Measurements from ENCODE around the gene FHOD3.
"Not testable (repeated sequence)": the region's sequence is repeated elsewhere in the genome, so short reads cannot be mapped to it uniquely, and the experiment has no call there.

Gene FHOD3

GRCh38 chr18:36711813-36712444, 414.4 kb downstream of the FHOD3 start:
- Mint-ChIP-seq H3K27ac (no peak overlapping the region), H3K4me1 (ENCODE audit: low read depth) (no peaks in the 10 kb centered on the region), H3K9me3 (ENCODE audit: low read depth) (no peaks in the 10 kb centered on the region), H3K4me3 (no peak overlapping the region), H3K27me3 (peaks cover 4% of the 10 kb centered on the region), H3K36me3 (no peaks in the 10 kb centered on the region)

- Mint-ChIP-seq H3K9me3 (ENCODE audit: low read depth) (no peaks in the 10 kb centered on the region), H3K27me3 (no peaks in the 10 kb centered on the region), H3K27ac (no peak overlapping the region), H3K4me1 (ENCODE audit: low read depth) (no peaks in the 10 kb centered on the region), H3K4me3 (no peak overlapping the region), H3K36me3 (no peaks in the 10 kb centered on the region)
Observed at GRCh38 chr18:36714476-36714875, 417.0 kb downstream of the FHOD3 start.

- no peaks in the 10 kb centered on the region for H3K36me3 Mint-ChIP-seq
- no peaks in the 10 kb centered on the region for H3K27me3 Mint-ChIP-seq
- H3K9me3 Mint-ChIP-seq (ENCODE audit: low read depth) = no peaks in the 10 kb centered on the region
- no peaks in the 10 kb centered on the region for H3K4me1 Mint-ChIP-seq (ENCODE audit: low read depth)
- no peak overlapping the region for H3K4me3 Mint-ChIP-seq
- no peak overlapping the region for H3K27ac Mint-ChIP-seq
Observed at GRCh38 chr18:36717422-36718110, 420.1 kb downstream of the FHOD3 start.

DNA sequence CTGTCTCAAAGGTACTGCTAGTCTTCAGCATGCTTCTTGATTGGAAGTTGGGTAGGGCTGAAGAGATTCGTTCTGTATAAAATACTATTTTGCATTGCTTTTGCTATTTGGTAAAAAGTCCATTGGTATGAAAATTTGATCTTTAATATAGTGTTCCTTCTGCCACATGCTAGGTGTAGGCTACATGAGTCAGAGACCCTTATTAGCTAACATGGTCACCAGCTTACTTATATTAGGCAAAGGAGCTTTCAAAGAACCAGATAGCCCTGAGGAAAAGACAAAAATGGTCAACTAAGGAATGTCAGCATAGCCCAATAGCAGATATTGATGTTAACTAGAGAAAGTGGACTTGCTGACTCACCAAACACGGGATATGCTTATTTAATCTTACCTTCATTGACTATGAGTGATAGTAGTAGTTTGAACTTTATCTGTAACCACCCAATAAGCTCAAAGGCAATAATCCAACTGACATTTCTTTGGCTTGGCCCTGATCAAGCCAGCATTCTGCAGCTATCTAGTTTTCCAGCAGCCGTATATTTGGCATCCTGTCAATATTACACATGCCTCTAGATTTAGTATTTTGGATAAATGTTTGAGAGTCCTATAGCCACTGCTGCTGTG, 421.3 kb downstream of the FHOD3 start:
- H3K9me3 Mint-ChIP-seq (ENCODE audit: low read depth) = no peaks in the 10 kb centered on the region

DNA sequence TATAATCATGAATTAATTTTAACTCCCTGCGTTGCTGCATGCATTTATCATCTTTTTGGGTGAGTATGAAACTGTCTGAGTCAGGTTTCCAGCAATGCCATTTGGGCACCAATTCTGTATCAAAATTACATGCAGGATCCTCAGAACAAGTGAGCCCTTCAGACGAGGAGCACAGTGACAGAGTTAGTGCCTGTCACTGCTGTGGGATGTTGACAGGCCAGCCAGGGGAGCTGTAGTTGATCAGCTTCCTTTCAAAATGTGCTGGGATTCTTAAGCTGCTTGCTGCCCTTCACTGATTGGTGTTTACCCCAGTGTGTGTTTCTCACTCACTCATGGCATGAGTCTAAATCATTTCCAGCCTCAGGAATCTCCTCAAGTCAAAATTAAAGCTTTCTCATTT, 422.1 kb downstream of the FHOD3 start:
- no peak overlapping the region for H3K27ac Mint-ChIP-seq
- no peaks in the 10 kb centered on the region for H3K27me3 Mint-ChIP-seq
- no peak overlapping the region for H3K4me3 Mint-ChIP-seq
- H3K9me3 Mint-ChIP-seq (ENCODE audit: low read depth) = no peaks in the 10 kb centered on the region
- no peaks in the 10 kb centered on the region for H3K4me1 Mint-ChIP-seq (ENCODE audit: low read depth)
- H3K36me3 Mint-ChIP-seq = no peaks in the 10 kb centered on the region

More for the DNA sequence above, 421.3 kb downstream of the FHOD3 start:
- no peaks in the 10 kb centered on the region for H3K4me1 Mint-ChIP-seq (ENCODE audit: low read depth)
- no peaks in the 10 kb centered on the region for H3K27me3 Mint-ChIP-seq
- H3K27ac Mint-ChIP-seq = no peak overlapping the region
- H3K4me3 Mint-ChIP-seq = no peak overlapping the region
- H3K36me3 Mint-ChIP-seq = no peaks in the 10 kb centered on the region

DNA sequence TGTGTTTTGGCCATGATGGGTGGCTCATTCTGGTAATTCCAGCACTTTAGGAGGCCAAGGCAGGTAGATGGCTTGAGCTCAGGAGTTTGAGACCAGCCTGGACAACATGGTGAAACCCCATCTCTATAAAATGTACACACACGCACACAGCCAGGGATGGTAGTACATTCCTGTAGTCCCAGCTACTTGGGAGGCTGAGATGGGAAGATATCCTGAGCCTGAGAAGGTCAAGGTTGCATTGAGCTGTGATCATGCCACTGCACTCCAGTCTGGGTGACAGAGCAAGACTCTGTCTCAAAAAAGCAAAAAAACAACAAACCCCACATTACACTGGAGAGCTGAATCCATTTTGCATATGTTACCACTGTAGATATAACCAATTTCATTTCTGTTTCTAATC, 423.8 kb downstream of the FHOD3 start:
- not testable (repeated sequence) for H3K9me3 Mint-ChIP-seq (ENCODE audit: low read depth); H3K36me3 Mint-ChIP-seq; H3K27me3 Mint-ChIP-seq; H3K4me3 Mint-ChIP-seq; H3K27ac Mint-ChIP-seq; H3K4me1 Mint-ChIP-seq (ENCODE audit: low read depth)

- Mint-ChIP-seq H3K4me1 (ENCODE audit: low read depth) (no peaks in the 10 kb centered on the region), H3K27me3 (no peaks in the 10 kb centered on the region), H3K4me3 (no peak overlapping the region), H3K9me3 (ENCODE audit: low read depth) (no peaks in the 10 kb centered on the region), H3K36me3 (no peaks in the 10 kb centered on the region), H3K27ac (no peak overlapping the region)
Observed at GRCh38 chr18:36724169-36724568, 426.7 kb downstream of the FHOD3 start.

DNA sequence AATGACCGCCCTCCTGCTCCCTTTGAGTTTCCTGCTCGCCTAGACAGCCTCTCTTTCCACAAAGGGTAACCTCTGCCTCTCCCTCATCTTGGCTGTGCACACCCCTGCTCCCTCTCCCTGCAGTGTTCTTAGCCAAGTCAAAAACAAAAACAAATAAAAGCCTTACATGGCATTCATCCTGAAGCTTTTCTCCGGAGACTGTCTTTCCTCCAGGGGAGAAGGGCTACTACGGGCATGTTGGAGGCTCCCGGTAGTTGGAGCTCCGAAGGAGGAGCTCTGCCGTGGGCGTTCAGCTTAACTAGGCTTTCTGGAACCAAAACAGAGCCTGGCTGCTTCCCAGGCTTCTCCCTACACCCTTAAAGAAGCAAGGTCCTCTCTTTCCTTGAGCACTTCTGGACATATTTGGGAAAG, 427.1 kb downstream of the FHOD3 start:
- no peaks in the 10 kb centered on the region for H3K4me1 Mint-ChIP-seq (ENCODE audit: low read depth)
- no peak overlapping the region for H3K4me3 Mint-ChIP-seq
- no peaks in the 10 kb centered on the region for H3K36me3 Mint-ChIP-seq
- H3K9me3 Mint-ChIP-seq (ENCODE audit: low read depth) = no peaks in the 10 kb centered on the region
- no peak overlapping the region for H3K27ac Mint-ChIP-seq
- no peaks in the 10 kb centered on the region for H3K27me3 Mint-ChIP-seq

DNA sequence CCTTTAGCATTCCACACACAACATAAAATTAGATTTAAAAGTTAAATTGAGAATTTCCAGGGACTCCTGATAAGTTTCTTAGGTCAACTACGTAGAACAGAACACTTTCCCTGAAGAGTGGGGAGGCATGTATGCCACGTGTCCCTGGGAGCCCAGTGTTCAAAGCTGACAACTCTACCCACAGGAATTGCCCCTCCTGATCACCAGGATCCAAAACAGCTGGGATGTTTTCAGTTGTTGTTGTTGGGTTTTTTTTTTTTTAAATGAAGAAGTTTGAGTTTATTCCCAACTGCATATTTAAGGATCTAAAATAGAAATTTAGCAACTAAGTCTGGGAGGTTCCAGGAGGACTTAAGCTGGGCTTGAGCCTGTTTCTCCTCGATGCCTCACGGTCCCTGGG, 430.8 kb downstream of the FHOD3 start:
- Mint-ChIP-seq H3K4me1 (ENCODE audit: low read depth) (no peaks in the 10 kb centered on the region), H3K27me3 (peaks cover 4% of the 10 kb centered on the region), H3K36me3 (peaks cover 2% of the 10 kb centered on the region), H3K27ac (no peak overlapping the region), H3K9me3 (ENCODE audit: low read depth) (no peaks in the 10 kb centered on the region), H3K4me3 (no peak overlapping the region)

DNA sequence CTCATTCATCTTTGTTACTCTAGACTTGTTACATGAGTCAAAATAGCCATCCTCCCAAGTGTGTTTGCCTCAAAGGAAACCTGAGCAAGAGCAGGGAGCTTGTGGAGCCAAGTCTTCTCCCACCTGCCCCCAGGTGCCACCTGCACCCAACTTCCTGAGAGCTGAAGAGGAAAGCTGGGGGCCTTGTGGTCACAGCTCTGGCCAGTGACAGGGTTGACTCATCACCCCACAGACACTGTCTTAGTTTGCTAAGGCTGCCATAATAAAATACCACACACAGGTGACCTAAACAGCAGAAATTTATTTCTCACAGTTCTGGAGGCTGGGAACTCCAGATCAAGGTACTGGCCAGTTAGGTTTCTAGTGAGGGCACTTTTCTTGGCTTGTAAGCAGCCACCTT, 431.7 kb downstream of the FHOD3 start:
- H3K36me3 Mint-ChIP-seq = peaks cover 2% of the 10 kb centered on the region
- no peaks in the 10 kb centered on the region for H3K4me1 Mint-ChIP-seq (ENCODE audit: low read depth)
- no peak overlapping the region for H3K27ac Mint-ChIP-seq
- no peaks in the 10 kb centered on the region for H3K9me3 Mint-ChIP-seq (ENCODE audit: low read depth)
- peaks cover 4% of the 10 kb centered on the region for H3K27me3 Mint-ChIP-seq
- no peak overlapping the region for H3K4me3 Mint-ChIP-seq

- H3K27me3 Mint-ChIP-seq = peaks cover 4% of the 10 kb centered on the region
- no peak overlapping the region for H3K27ac Mint-ChIP-seq
- H3K9me3 Mint-ChIP-seq (ENCODE audit: low read depth) = no peaks in the 10 kb centered on the region
- no peak overlapping the region for H3K4me3 Mint-ChIP-seq
- peaks cover 2% of the 10 kb centered on the region for H3K36me3 Mint-ChIP-seq
- no peaks in the 10 kb centered on the region for H3K4me1 Mint-ChIP-seq (ENCODE audit: low read depth)
Observed at GRCh38 chr18:36732264-36732663, 434.8 kb downstream of the FHOD3 start.

DNA sequence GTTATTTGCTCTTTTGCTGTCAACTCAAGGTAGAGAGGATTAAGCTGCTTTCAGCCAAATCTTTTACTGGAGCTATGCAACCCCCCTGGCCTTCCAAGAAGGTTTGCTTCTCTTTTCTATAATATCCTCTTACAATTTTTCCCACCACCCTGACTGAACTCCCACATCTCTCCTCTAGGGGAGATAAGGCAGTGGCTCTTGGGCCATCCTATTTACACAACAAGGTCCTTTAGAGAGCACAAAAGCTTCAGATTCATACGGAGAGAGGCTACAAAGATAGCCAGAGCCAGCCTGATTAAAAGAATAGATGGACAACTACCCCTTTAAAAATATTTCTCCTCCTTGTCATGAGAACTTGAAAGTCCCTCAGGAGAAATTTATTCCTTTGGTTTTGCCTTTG, 435.6 kb downstream of the FHOD3 start:
- H3K27me3 Mint-ChIP-seq = peaks cover 4% of the 10 kb centered on the region
- H3K4me1 Mint-ChIP-seq (ENCODE audit: low read depth) = no peaks in the 10 kb centered on the region
- H3K9me3 Mint-ChIP-seq (ENCODE audit: low read depth) = no peaks in the 10 kb centered on the region
- H3K4me3 Mint-ChIP-seq = no peak overlapping the region
- H3K36me3 Mint-ChIP-seq = peaks cover 2% of the 10 kb centered on the region
- H3K27ac Mint-ChIP-seq = no peak overlapping the region

DNA sequence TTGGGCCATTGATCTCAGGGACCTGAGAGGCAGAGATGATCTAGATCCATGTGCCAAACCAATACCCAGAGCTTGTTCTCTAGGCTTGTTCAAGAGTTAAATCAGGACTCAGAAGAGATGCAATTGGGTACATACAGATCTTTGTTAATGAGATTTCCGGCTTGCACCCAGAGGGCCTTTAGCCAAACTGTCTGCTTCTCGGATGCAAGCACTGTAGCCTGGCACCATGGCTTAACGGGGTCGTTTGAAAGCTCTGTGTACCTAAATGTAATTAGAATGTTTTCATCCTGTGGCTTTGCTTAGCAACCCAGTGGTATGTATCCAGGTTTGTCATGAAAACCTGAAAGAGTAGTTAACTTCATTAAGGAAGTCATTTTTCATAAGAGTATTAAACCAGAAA, 437.1 kb downstream of the FHOD3 start:
- Mint-ChIP-seq H3K4me1 (ENCODE audit: low read depth) (no peaks in the 10 kb centered on the region), H3K36me3 (peaks cover 2% of the 10 kb centered on the region), H3K27me3 (peaks cover 4% of the 10 kb centered on the region), H3K27ac (no peak overlapping the region), H3K9me3 (ENCODE audit: low read depth) (no peaks in the 10 kb centered on the region), H3K4me3 (no peak overlapping the region)

DNA sequence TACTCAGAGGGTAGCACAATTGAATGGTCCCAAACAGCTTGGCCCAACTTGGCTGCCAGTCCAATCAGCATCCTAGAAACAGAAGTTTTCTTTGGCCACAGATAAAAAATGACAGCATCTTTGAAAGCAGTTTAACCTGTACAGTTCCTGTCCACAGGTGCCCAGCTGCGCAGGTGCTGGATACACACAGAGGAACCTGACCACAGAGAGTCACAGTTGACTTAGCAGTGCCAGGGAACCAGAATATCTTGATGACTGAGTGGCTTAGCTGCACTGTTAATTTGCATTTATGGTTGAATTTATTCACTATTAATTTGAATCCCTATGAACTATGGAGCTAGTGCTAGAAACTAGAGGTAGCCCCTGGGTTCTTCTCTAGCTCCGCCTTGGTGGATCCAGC, 437.6 kb downstream of the FHOD3 start:
- no peak overlapping the region for H3K27ac Mint-ChIP-seq
- no peaks in the 10 kb centered on the region for H3K9me3 Mint-ChIP-seq (ENCODE audit: low read depth)
- no peaks in the 10 kb centered on the region for H3K4me1 Mint-ChIP-seq (ENCODE audit: low read depth)
- peaks cover 2% of the 10 kb centered on the region for H3K36me3 Mint-ChIP-seq
- peaks cover 5% of the 10 kb centered on the region for H3K27me3 Mint-ChIP-seq
- no peak overlapping the region for H3K4me3 Mint-ChIP-seq

DNA sequence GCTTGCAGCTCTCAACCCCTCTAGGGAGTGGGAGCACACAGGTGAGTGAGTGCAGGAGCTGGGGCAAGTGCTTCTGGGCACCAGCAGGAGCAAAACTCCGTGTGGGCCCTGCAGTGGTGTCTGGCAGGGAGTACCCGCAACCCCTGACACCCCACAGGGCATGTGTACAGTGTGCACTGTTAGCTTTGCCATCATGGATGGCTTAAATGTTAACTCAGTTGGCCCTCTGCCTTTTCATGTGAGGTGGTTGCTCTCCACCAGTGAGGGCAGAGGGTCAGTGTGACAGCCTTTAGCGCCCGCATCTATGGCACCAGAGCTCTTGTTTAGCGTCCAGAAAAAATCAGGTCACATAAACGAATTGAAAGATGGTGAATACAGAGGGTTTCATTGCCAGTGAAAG, 438.6 kb downstream of the FHOD3 start:
- no peaks in the 10 kb centered on the region for H3K9me3 Mint-ChIP-seq (ENCODE audit: low read depth)
- no peak overlapping the region for H3K4me3 Mint-ChIP-seq
- no peak overlapping the region for H3K27ac Mint-ChIP-seq
- H3K4me1 Mint-ChIP-seq (ENCODE audit: low read depth) = no peaks in the 10 kb centered on the region
- H3K36me3 Mint-ChIP-seq = peaks cover 2% of the 10 kb centered on the region
- H3K27me3 Mint-ChIP-seq = peaks cover 5% of the 10 kb centered on the region

- Mint-ChIP-seq H3K36me3 (no peaks in the 10 kb centered on the region), H3K9me3 (ENCODE audit: low read depth) (no peaks in the 10 kb centered on the region), H3K4me3 (no peak overlapping the region), H3K4me1 (ENCODE audit: low read depth) (no peaks in the 10 kb centered on the region), H3K27me3 (peaks cover 8% of the 10 kb centered on the region), H3K27ac (no peak overlapping the region)
Observed at GRCh38 chr18:36737316-36737715, 439.8 kb downstream of the FHOD3 start.
